Measurements from ENCODE around the gene ULK4.

Gene ULK4

GRCh38 chr3:41668379-41668778 lies 293.5 kb downstream of the ULK4 start:
- H3K36me3 ChIP-seq (ENCODE audit: insufficient read depth, low read length), result no peaks in the 10 kb centered on the region
- no peaks in the 10 kb centered on the region for H3K4me1 ChIP-seq (ENCODE audit: insufficient read depth, low read length, poor library complexity, severe bottlenecking)
- no peak overlapping the region for H3K9ac ChIP-seq (ENCODE audit: low read depth, low read length, poor library complexity, severe bottlenecking)
- no peaks in the 10 kb centered on the region for H3K9me2 ChIP-seq (replicated peaks; ENCODE audit: low read depth, low read length)
- H3K4me3 ChIP-seq (ENCODE audit: low read length, poor library complexity, severe bottlenecking), result no peak overlapping the region
- H2AFZ ChIP-seq (ENCODE audit: low read length), result no peak overlapping the region
- no peaks in the 10 kb centered on the region for H3F3A ChIP-seq (ENCODE audit: low read depth)
- no peak overlapping the region for H3K4me2 ChIP-seq (ENCODE audit: low read depth, low read length, poor library complexity, severe bottlenecking)
- H3K79me2 ChIP-seq (ENCODE audit: insufficient read depth, low read length), result no peaks in the 10 kb centered on the region
- no peaks in the 10 kb centered on the region for H4K20me1 ChIP-seq (ENCODE audit: insufficient read depth, low read length, poor library complexity, severe bottlenecking)
- peaks cover 13% of the 10 kb centered on the region; the same call in 1 of the 2 replicates for H3K9me3 ChIP-seq (ENCODE audit: insufficient read depth, low read depth, low read length)
- H3K27me3 ChIP-seq (ENCODE audit: insufficient read depth, low read length, poor library complexity, severe bottlenecking), result no peaks in the 10 kb centered on the region
- TF ChIP-seq EZH2phosphoT487 (IDR thresholded peaks at IDR 0.05; ENCODE audit: borderline replicate concordance), result no peak
- TF ChIP-seq CTCF (conservative IDR thresholded peaks at IDR 0.05; ENCODE audit: low read length), result no peak

GRCh38 chr3:41662288-41662687 lies 299.6 kb downstream of the ULK4 start:
- Histone ChIP-seq H3K9ac (ENCODE audit: low read depth, low read length, poor library complexity, severe bottlenecking) (no peak overlapping the region), H3K4me2 (ENCODE audit: low read depth, low read length, poor library complexity, severe bottlenecking) (no peak overlapping the region), H3F3A (ENCODE audit: low read depth) (no peaks in the 10 kb centered on the region)

GRCh38 chr3:41661796-41662195 lies 300.1 kb downstream of the ULK4 start:
- Histone ChIP-seq H3K27me3 (ENCODE audit: insufficient read depth, low read length, poor library complexity, severe bottlenecking) (no peaks in the 10 kb centered on the region), H3K4me3 (ENCODE audit: low read length, poor library complexity, severe bottlenecking) (no peak overlapping the region), H3K79me2 (ENCODE audit: insufficient read depth, low read length) (no peaks in the 10 kb centered on the region), H3K36me3 (ENCODE audit: insufficient read depth, low read length) (no peaks in the 10 kb centered on the region), H4K20me1 (ENCODE audit: insufficient read depth, low read length, poor library complexity, severe bottlenecking) (no peaks in the 10 kb centered on the region), H3K4me1 (ENCODE audit: insufficient read depth, low read length, poor library complexity, severe bottlenecking) (no peaks in the 10 kb centered on the region), H3K9me2 (replicated peaks; ENCODE audit: low read depth, low read length) (no peaks in the 10 kb centered on the region), H2AFZ (ENCODE audit: low read length) (no peak overlapping the region), H3F3A (ENCODE audit: low read depth) (no peaks in the 10 kb centered on the region), H3K9me3 (ENCODE audit: insufficient read depth, low read depth, low read length) (peaks cover 13% of the 10 kb centered on the region; the same call in 1 of the 2 replicates), H3K4me2 (ENCODE audit: low read depth, low read length, poor library complexity, severe bottlenecking) (no peak overlapping the region), H3K9ac (ENCODE audit: low read depth, low read length, poor library complexity, severe bottlenecking) (no peak overlapping the region)
- TF ChIP-seq EZH2phosphoT487 (IDR thresholded peaks at IDR 0.05; ENCODE audit: borderline replicate concordance) (no peak), CTCF (conservative IDR thresholded peaks at IDR 0.05; ENCODE audit: low read length) (no peak)

More at GRCh38 chr3:41662288-41662687, 299.6 kb downstream of the ULK4 start:
- no peak overlapping the region for H3K4me3 ChIP-seq (ENCODE audit: low read length, poor library complexity, severe bottlenecking)
- H3K9me2 ChIP-seq (replicated peaks; ENCODE audit: low read depth, low read length), result no peaks in the 10 kb centered on the region
- no peak overlapping the region for H2AFZ ChIP-seq (ENCODE audit: low read length)
- no peaks in the 10 kb centered on the region for H3K27me3 ChIP-seq (ENCODE audit: insufficient read depth, low read length, poor library complexity, severe bottlenecking)
- no peaks in the 10 kb centered on the region for H3K4me1 ChIP-seq (ENCODE audit: insufficient read depth, low read length, poor library complexity, severe bottlenecking)
- H4K20me1 ChIP-seq (ENCODE audit: insufficient read depth, low read length, poor library complexity, severe bottlenecking), result no peaks in the 10 kb centered on the region
- H3K79me2 ChIP-seq (ENCODE audit: insufficient read depth, low read length), result no peaks in the 10 kb centered on the region
- H3K36me3 ChIP-seq (ENCODE audit: insufficient read depth, low read length), result no peaks in the 10 kb centered on the region
- TF ChIP-seq EZH2phosphoT487 (IDR thresholded peaks at IDR 0.05; ENCODE audit: borderline replicate concordance) (no peak), CTCF (conservative IDR thresholded peaks at IDR 0.05; ENCODE audit: low read length) (no peak)
- H3K9me3 ChIP-seq (ENCODE audit: insufficient read depth, low read depth, low read length), result peaks cover 13% of the 10 kb centered on the region; the same call in 1 of the 2 replicates
